Measurements from ENCODE around the gene TNFRSF1A. TPM values are rescaled to one million over a fixed set of nuclear protein-coding genes. Genes with fewer than 3 reads are reported as not detected.

Gene TNFRSF1A
- total RNA-seq, 1 experiment from 2014 or later = 91.5 TPM

DNA sequence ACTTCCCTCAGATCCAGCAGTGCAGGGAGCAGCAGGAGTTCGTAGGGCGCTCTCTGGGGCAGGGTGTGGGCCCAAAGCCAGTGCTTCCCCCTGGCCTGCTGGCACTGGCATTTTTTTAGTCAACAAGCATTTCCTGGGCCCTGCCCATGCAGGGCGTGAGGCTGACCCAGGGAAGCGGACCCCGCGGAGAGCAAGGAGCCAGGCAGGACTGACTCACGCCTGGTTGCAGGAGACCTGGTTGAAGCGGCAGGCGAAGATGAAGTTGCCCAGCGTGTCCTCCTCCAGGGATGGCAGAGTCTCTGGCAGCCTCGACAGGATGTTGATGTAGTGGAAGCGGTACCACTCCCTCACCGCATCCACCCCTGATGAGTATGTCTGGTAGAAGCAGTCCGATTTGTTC lies 20.0 kb upstream of the TNFRSF1A start:
- Histone ChIP-seq H3K27ac (ENCODE audit: low read depth, low read length, poor library complexity, severe bottlenecking) (no peak overlapping the region), H3K4me1 (ENCODE audit: insufficient read depth, low read length, poor library complexity, severe bottlenecking) (peaks cover 8% of the 10 kb centered on the region), H3K4me3 (ENCODE audit: low read depth, low read length, poor library complexity, severe bottlenecking) (no peak overlapping the region), H3K27me3 (replicated peaks; ENCODE audit: insufficient read depth, low read depth, low read length, poor library complexity) (no peaks in the 10 kb centered on the region), H3K9me3 (ENCODE audit: low read depth, low read length, poor library complexity, severe bottlenecking) (no peaks in the 10 kb centered on the region), H3K36me3 (ENCODE audit: insufficient read depth, low read length, poor library complexity, severe bottlenecking) (no peaks in the 10 kb centered on the region)
- TF ChIP-seq EZH2 (IDR thresholded peaks at IDR 0.05; ENCODE audit: borderline replicate concordance, low read depth, low read length, poor library complexity, severe bottlenecking) = no peak
- TF ChIP-seq, protein P1, sequence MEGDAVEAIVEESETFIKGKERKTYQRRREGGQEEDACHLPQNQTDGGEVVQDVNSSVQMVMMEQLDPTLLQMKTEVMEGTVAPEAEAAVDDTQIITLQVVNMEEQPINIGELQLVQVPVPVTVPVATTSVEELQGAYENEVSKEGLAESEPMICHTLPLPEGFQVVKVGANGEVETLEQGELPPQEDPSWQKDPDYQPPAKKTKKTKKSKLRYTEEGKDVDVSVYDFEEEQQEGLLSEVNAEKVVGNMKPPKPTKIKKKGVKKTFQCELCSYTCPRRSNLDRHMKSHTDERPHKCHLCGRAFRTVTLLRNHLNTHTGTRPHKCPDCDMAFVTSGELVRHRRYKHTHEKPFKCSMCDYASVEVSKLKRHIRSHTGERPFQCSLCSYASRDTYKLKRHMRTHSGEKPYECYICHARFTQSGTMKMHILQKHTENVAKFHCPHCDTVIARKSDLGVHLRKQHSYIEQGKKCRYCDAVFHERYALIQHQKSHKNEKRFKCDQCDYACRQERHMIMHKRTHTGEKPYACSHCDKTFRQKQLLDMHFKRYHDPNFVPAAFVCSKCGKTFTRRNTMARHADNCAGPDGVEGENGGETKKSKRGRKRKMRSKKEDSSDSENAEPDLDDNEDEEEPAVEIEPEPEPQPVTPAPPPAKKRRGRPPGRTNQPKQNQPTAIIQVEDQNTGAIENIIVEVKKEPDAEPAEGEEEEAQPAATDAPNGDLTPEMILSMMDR (conservative IDR thresholded peaks at IDR 0.05; ENCODE audit: low read depth, low read length) = no peak
- no TSS peak for BruUV-seq (replicated peaks)
- no peak for DNase-seq (ENCODE audit: low spot score)
- POLR2A ChIA-PET (ENCODE audit: low non-redundant PET) = no interaction called here
- CTCF ChIA-PET = no interaction called here
- intact Hi-C loops (cut with micrococcal nuclease; ENCODE audit: unreplicated experiment) = no loop called here

DNA sequence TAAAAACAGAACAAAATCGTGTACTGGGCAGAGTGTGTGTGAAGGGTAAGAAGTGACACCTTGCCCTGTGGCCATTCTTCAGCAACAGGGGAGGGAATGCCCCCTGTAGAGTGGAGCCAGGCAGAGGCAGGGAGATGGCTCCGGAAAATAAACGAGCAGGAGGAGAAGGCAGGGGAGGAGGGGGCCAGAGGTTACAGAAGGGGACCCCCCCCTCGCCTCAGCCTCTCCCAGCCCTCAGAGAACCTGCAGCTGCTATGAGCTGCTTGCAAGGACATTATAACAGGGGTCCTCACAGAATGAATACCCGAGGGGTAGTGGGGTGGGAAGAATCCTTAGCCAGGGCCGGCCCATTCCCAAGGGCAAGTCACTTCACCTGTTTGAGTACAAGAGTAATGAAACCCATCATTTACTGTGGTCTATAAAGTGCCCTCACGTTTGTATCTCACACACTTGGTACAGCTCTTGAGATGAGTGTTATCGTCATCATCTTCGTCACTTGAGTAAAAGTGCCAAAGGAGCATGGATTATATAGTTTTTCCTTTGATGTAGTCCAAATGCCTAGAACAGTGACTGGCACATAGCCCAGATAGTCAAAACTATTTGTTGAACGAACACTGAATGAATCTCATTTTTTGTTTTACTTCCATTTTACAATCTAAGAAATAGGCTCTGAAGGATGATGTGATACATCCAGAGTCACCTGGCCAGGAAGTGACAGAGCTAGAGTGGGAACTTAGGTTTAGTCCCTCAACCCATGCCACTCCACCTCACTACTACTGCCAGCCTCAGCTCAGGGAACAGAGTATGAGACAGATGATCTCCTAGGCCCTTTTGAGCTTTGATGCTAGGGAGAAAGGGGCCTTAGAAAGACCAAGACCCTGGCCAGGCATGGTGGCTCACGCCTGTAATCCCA lies 19.0 kb upstream of the TNFRSF1A start:
- Histone ChIP-seq H3K36me3 (ENCODE audit: insufficient read depth, low read length, poor library complexity, severe bottlenecking) (no peaks in the 10 kb centered on the region), H3K27ac (ENCODE audit: low read depth, low read length, poor library complexity, severe bottlenecking) (no peak overlapping the region), H3K4me1 (ENCODE audit: insufficient read depth, low read length, poor library complexity, severe bottlenecking) (peaks cover 8% of the 10 kb centered on the region), H3K27me3 (replicated peaks; ENCODE audit: insufficient read depth, low read depth, low read length, poor library complexity) (no peaks in the 10 kb centered on the region), H3K9me3 (ENCODE audit: low read depth, low read length, poor library complexity, severe bottlenecking) (no peaks in the 10 kb centered on the region), H3K4me3 (ENCODE audit: low read depth, low read length, poor library complexity, severe bottlenecking) (no peak overlapping the region)
- TF ChIP-seq, protein P1 (conservative IDR thresholded peaks at IDR 0.05; ENCODE audit: low read depth, low read length) = no peak
- no peak for TF ChIP-seq EZH2 (IDR thresholded peaks at IDR 0.05; ENCODE audit: borderline replicate concordance, low read depth, low read length, poor library complexity, severe bottlenecking)
- intact Hi-C loops (cut with micrococcal nuclease; ENCODE audit: unreplicated experiment) = no loop called here
- ChIA-PET POLR2A (ENCODE audit: low non-redundant PET) (no interaction called here), CTCF (no interaction called here)
- no TSS peak for BruUV-seq (replicated peaks)
- no peak for DNase-seq (ENCODE audit: low spot score)

DNA sequence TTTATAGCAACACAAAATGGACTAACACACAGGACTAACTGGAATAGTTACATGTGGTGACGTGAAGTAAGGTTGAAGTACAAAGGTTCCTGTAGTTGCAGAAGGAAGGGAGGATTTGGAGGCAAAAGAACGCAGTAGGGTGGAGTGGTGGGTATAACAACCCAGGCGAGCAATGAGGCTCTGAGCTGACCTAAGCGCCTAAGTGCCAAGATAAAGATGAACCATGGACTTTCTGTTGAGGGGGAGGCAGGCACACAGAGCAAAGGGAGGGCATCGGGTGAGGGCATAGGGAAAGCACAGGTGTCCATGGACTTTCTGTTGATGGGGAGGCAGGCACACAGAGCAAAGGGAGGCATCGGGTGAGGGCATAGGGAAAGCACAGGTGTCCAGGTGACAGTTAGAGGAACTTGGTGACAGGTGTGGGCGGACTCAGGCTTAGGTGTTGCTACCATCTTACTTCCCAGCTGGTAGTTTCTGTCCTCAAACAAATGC lies 18.2 kb upstream of the TNFRSF1A start:
- Histone ChIP-seq H3K4me1 (ENCODE audit: insufficient read depth, low read length, poor library complexity, severe bottlenecking) (peaks cover 8% of the 10 kb centered on the region), H3K27ac (ENCODE audit: low read depth, low read length, poor library complexity, severe bottlenecking) (no peak overlapping the region), H3K9me3 (ENCODE audit: low read depth, low read length, poor library complexity, severe bottlenecking) (no peaks in the 10 kb centered on the region), H3K4me3 (ENCODE audit: low read depth, low read length, poor library complexity, severe bottlenecking) (no peak overlapping the region), H3K27me3 (replicated peaks; ENCODE audit: insufficient read depth, low read depth, low read length, poor library complexity) (no peaks in the 10 kb centered on the region), H3K36me3 (ENCODE audit: insufficient read depth, low read length, poor library complexity, severe bottlenecking) (no peaks in the 10 kb centered on the region)
- BruUV-seq (replicated peaks) = no TSS peak
- ChIA-PET CTCF (no interaction called here), POLR2A (ENCODE audit: low non-redundant PET) (no interaction called here)
- DNase-seq (ENCODE audit: low spot score) = no peak
- TF ChIP-seq EZH2 (IDR thresholded peaks at IDR 0.05; ENCODE audit: borderline replicate concordance, low read depth, low read length, poor library complexity, severe bottlenecking) = no peak
- TF ChIP-seq, protein P1 (conservative IDR thresholded peaks at IDR 0.05; ENCODE audit: low read depth, low read length) = no peak
- intact Hi-C loops (cut with micrococcal nuclease; ENCODE audit: unreplicated experiment) = no loop called here
